DOHH2 (cell line): ENCODE measurements around the gene PPM1M.

Experiments
- CTCF ChIP-seq: fragments of 200-600 bp; sonication (generic); IDR thresholded peaks from one replicate; pipeline ENCODE4 v1.5.1; 2014; ENCODE audit warnings: antibody characterized with exemption, mild to moderate bottlenecking, low read depth, low read length; ENCODE audit not compliant: poor library complexity, severe bottlenecking
- EZH2phosphoT487 ChIP-seq: fragments of 200-600 bp; sonication (generic); IDR thresholded peaks from 2 replicates; pipeline ENCODE4 v1.6.1; 2017; ENCODE audit warnings: borderline replicate concordance, mild to moderate bottlenecking, antibody characterized with exemption, low read length, moderate library complexity, mixed read lengths

GRCh38 chr3:52247409-52248164 is 2.0 kb downstream of the PPM1M start:
- TF ChIP-seq CTCF (no peak), EZH2phosphoT487 (no peak)
